Stimulated activated CD8-positive, alpha-beta memory T cell treated with anti-CD3 and anti-CD28 coated beads, Interleukin-7, amount 100 ng/mL, for 24 hours (primary cell): ENCODE measurements around the gene TRMT61B.

Source experiments
- DNase-seq: peaks from one replicate; pipeline ENCODE4 v3.0.0-alpha.2; 2020; ENCODE audit warnings: low read depth

TRMT61B gene

GRCh38 chr2:28855977-28856376 lies 14.1 kb downstream of the TRMT61B start:
- DNase-seq = no peak

- no peak for DNase-seq
Measured at GRCh38 chr2:28855193-28855592, 14.9 kb downstream of the TRMT61B start.

- no peak for DNase-seq
Measured at GRCh38 chr2:28842042-28842441, 28.1 kb downstream of the TRMT61B start.

- DNase-seq = no peak
Measured at GRCh38 chr2:28838971-28839370, 31.1 kb downstream of the TRMT61B start.

- DNase-seq = no peak
Measured at GRCh38 chr2:28835781-28836180, 34.3 kb downstream of the TRMT61B start.

GRCh38 chr2:28833740-28834470 lies 36.2 kb downstream of the TRMT61B start:
- DNase-seq = no peak

GRCh38 chr2:28828382-28828781 lies 41.7 kb downstream of the TRMT61B start:
- DNase-seq = no peak

- no peak for DNase-seq
Measured at GRCh38 chr2:28824870-28825269, 45.2 kb downstream of the TRMT61B start.

GRCh38 chr2:28824207-28824606 lies 45.9 kb downstream of the TRMT61B start:
- no peak for DNase-seq

GRCh38 chr2:28822036-28822435 lies 48.1 kb downstream of the TRMT61B start:
- no peak for DNase-seq

- no peak for DNase-seq
Measured at GRCh38 chr2:28821295-28821958, 48.7 kb downstream of the TRMT61B start.

GRCh38 chr2:28818053-28818452 lies 52.1 kb downstream of the TRMT61B start:
- no peak for DNase-seq

GRCh38 chr2:28810384-28811285 lies 59.5 kb downstream of the TRMT61B start, which contains the start of gene SPDYA:
Gene SPDYA, plus strand, starts transcription at chr2:28810834. Its CDS starts 5,181 bp downstream, at chr2:28816015.
- peak; percentile 62 for DNase-seq

GRCh38 chr2:28809927-28810326 lies 60.2 kb downstream of the TRMT61B start:
- no peak for DNase-seq

- no peak for DNase-seq
Measured at GRCh38 chr2:28802975-28803429, 67.1 kb downstream of the TRMT61B start.

- no peak for DNase-seq
Measured at GRCh38 chr2:28801726-28802125, 68.4 kb downstream of the TRMT61B start.
